Peyer's patch (tissue), 4 donors: ENCODE results near the gene MZT2B. TPM values are rescaled to one million over a fixed set of nuclear protein-coding genes. Genes with fewer than 3 reads are reported as not detected.
"Not testable (repeated sequence)": the region's sequence is repeated elsewhere in the genome, so short reads cannot be mapped to it uniquely, and the experiment has no call there.

Experiments
- DNase-seq, 3 donors: peaks; one replicate each; pipeline ENCODE4 v3.0.0-alpha.2; 2017 to 2019
- H3K27ac ChIP-seq, 4 donors: fragments of 200-600 bp; sonication (generic); one replicate each; pipeline ENCODE4 v1.5.1; 2016 to 2019
- H3K27me3 ChIP-seq, 2 donors: fragments of 200-600 bp; sonication (generic); one replicate each; pipeline ENCODE4 v1.5.1; 2019
- H3K36me3 ChIP-seq, 3 donors: fragments of 200-600 bp; sonication (generic); one replicate each; pipeline ENCODE4 v1.5.1; 2016 to 2019
- H3K4me1 ChIP-seq, 4 donors: fragments of 200-600 bp; sonication (generic); one replicate each; pipeline ENCODE4 v1.5.1; 2016 to 2019
- H3K4me3 ChIP-seq, 4 donors: fragments of 200-600 bp; sonication (generic); 1 replicate in 3 of 4; 2 replicates in 1 of 4; pipeline ENCODE4 v1.5.1; 2016 to 2019; ENCODE audit warnings: mild to moderate bottlenecking in 1 of 4
- H3K9me3 ChIP-seq, 4 donors: fragments of 200-600 bp; sonication (generic); one replicate each; pipeline ENCODE4 v1.5.1; 2016 to 2019; ENCODE audit warnings: mild to moderate bottlenecking in 1 of 4
- POLR2A ChIP-seq, 2 donors: fragments of 450-650 bp; IDR thresholded peaks; one replicate each; pipeline ENCODE4 v1.5.1; 2017; ENCODE audit warnings: antibody characterized with exemption in 2 of 2, mild to moderate bottlenecking in 2 of 2, moderate library complexity in 2 of 2
- total RNA-seq, 4 donors: library from RNA; depleted of rRNA; stranded (reverse); fragments of >200 nt; gene quantifications; one replicate each; pipeline ENCODE4 v1.1.0, GENCODE V29; 2016
- TF ChIP-seq, protein P1 (sequence below), 6 experiments: fragments of 450-650 bp in 4 of 6; fragments of 200-600 bp in 2 of 6; sonication (generic) in 1 of 6; IDR thresholded peaks; one replicate each; pipeline ENCODE4 v1.5.1; 2017 to 2019; ENCODE audit warnings: antibody characterized with exemption in 6 of 6, mild to moderate bottlenecking in 3 of 6, moderate library complexity in 1 of 6

Gene MZT2B
- total RNA-seq, 4 donors from 2014 or later = 47.0 to 88.6 (median 61.8) TPM

DNA sequence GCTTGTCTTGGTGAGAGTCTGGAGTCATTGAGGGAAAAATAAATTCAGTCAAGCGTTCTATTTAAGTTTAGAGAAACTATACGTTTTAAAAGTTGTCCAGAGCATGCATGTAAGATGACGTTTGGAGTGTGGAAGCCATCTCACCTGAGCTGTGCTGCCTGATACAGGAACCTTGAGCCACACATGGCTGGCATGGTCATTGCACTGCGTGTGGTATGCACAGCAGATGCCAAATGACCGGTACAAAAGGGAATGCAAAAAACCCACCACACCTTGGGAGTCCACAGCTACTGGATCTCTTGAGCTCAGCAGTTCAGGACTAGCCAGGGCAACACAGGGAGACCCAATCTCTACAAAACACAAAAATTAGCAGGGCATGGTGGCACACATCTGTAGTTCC is 4.3 kb downstream of the MZT2B start:
- no peaks in the 10 kb centered on the region for H3K9me3 ChIP-seq
- H3K27me3 ChIP-seq = no peaks in the 10 kb centered on the region
- no peaks in the 10 kb centered on the region for H3K4me1 ChIP-seq
- DNase-seq = no peak
- no peak overlapping the region for H3K4me3 ChIP-seq
- no peaks in the 10 kb centered on the region for H3K36me3 ChIP-seq
- no peak overlapping the region for H3K27ac ChIP-seq
- TF ChIP-seq, protein P1, sequence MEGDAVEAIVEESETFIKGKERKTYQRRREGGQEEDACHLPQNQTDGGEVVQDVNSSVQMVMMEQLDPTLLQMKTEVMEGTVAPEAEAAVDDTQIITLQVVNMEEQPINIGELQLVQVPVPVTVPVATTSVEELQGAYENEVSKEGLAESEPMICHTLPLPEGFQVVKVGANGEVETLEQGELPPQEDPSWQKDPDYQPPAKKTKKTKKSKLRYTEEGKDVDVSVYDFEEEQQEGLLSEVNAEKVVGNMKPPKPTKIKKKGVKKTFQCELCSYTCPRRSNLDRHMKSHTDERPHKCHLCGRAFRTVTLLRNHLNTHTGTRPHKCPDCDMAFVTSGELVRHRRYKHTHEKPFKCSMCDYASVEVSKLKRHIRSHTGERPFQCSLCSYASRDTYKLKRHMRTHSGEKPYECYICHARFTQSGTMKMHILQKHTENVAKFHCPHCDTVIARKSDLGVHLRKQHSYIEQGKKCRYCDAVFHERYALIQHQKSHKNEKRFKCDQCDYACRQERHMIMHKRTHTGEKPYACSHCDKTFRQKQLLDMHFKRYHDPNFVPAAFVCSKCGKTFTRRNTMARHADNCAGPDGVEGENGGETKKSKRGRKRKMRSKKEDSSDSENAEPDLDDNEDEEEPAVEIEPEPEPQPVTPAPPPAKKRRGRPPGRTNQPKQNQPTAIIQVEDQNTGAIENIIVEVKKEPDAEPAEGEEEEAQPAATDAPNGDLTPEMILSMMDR (IDR thresholded peaks at IDR 0.05) = no peak
- TF ChIP-seq POLR2A (IDR thresholded peaks at IDR 0.05) = no peak

DNA sequence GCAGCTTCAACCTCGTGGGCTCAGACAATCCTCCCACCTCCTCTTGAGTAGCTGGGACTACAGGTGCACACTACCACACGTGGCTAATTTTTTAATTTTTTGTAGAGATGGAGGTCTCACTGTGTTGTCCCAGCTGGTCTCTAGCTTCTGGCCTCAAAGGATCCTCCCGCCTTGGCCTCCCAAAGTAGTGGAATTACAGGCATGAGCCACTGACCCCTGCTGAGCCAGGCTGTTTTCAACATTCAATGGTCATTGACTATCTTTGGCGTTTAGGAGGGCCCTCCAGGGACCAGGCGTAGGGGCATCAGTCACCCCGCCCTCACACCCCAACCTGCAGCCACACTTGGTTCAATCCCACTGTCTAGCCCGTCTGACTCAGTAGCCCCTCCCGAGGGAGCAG is 5.2 kb downstream of the MZT2B start:
- Histone ChIP-seq H3K27ac (no peak overlapping the region), H3K9me3 (no peaks in the 10 kb centered on the region), H3K4me3 (no peak overlapping the region), H3K36me3 (no peaks in the 10 kb centered on the region), H3K27me3 (no peaks in the 10 kb centered on the region), H3K4me1 (no peaks in the 10 kb centered on the region)
- TF ChIP-seq, protein P1 (IDR thresholded peaks at IDR 0.05) = no peak
- TF ChIP-seq POLR2A (IDR thresholded peaks at IDR 0.05) = no peak
- no peak for DNase-seq

DNA sequence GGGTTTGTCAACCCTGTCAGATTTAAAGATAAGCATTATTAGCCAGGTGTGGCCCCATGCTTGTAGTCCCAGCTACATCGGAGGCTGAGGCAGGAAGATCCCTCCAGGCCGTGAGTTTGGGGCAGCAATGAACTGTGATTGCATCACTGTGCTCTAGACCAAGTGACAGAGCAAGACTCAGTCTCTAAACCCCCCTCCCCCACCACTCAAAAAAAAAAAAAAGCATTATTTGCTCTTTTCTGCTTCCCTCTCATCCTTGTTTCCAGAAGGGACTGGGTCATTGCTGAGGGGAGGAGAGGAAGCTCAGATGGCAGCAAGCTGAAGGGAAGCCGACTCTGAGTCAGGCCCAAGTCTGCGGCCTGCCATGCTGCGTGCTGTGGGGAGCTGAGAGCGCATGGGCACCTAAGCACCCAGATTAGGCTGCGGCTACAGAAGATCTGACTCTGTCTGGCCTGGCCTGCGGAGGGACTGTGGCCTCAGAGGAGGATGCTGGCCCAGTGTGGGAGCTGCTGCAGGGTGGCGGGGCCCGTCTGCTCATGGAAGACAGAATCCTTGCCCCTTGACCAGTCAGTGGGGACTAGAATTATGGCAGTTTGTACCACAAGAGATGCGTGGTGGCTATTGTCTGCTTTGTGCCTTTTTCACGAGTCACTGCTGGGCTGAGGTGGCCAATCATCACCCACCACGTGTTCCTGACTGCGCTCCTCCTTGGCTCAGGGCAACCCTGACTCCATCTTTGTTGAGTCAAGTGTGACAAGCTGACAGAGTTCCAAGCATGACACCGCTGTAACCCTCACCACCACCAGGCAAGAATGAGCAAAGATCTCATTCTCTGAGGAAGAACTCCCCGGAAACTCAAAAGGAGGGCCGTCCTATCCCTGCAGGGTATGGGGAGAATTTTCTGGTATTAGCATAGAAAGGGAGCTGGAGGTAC is 6.1 kb downstream of the MZT2B start:
- not testable (repeated sequence) for H3K4me1 ChIP-seq, H3K9me3 ChIP-seq, H3K27ac ChIP-seq, H3K36me3 ChIP-seq, H3K27me3 ChIP-seq, H3K4me3 ChIP-seq, DNase-seq

DNA sequence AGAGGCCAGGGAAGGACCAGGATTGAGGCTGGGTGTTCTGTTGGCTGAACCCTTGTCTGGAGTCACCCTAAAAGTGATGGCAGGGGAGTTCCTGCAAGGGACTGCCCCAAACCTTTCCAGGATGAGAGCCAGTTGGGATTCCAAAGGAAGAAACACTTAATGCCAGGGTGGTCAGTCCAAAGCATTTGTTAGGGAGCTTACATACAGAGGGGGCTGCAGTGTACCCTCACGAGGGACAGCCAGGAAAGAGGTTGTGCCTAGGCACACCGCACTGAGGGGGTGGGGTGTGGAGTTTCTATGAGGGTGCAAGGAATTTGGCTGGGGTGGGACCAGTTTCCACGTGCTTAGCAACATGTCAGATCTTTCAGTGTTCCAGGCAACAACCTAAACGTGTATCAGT is 6.9 kb downstream of the MZT2B start:
- H3K4me3 ChIP-seq, H3K9me3 ChIP-seq, H3K27ac ChIP-seq, DNase-seq, H3K27me3 ChIP-seq, H3K36me3 ChIP-seq, H3K4me1 ChIP-seq: not testable (repeated sequence)

DNA sequence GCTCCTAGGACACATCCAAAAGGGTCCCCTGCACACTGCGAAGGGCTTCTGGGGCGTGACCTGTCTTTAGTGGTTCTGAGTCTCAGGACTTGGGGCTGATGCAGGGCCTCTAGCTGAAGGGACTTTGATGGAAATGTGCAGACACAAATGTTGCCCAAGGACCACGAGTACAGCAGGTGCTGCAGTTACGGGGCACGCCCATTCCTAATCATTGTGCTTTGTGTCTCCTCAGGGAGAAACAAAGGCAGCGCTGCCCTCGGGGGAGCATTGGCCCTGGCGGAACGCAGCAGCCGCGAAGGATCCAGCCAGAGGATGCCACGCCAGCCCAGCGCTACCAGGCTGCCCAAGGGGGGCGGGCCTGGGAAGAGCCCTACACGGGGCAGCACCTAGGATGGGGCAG is 8.2 kb downstream of the MZT2B start:
- H3K27ac ChIP-seq = no peak overlapping the region
- TF ChIP-seq, protein P1 (IDR thresholded peaks at IDR 0.05) = no peak
- TF ChIP-seq POLR2A (IDR thresholded peaks at IDR 0.05) = no peak
- H3K4me1 ChIP-seq = no peaks in the 10 kb centered on the region
- H3K27me3 ChIP-seq = no peaks in the 10 kb centered on the region
- no peak for DNase-seq
- H3K9me3 ChIP-seq = no peaks in the 10 kb centered on the region
- no peak overlapping the region for H3K4me3 ChIP-seq
- H3K36me3 ChIP-seq = no peaks in the 10 kb centered on the region

DNA sequence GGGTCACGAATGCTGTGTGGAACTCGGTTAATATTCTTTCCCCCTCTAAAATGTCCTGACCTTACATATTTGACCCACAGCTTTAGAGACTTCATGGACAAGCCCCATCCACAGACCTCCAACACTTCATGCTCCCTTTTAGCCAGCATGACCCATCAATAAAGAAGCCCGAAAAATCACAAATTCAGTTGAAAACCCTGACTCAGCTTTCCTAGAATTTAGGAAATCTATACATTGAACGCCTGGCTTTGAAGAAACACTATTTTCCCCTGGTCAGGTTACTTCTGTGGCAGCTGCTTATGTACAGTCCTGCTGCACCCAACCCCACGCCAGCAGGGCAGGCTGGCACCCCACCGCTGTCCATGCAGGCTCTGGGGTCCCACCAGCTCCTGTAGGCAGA is 9.3 kb downstream of the MZT2B start:
- not testable (repeated sequence) for H3K27me3 ChIP-seq, DNase-seq, H3K4me1 ChIP-seq, H3K9me3 ChIP-seq, H3K36me3 ChIP-seq, H3K4me3 ChIP-seq, H3K27ac ChIP-seq

DNA sequence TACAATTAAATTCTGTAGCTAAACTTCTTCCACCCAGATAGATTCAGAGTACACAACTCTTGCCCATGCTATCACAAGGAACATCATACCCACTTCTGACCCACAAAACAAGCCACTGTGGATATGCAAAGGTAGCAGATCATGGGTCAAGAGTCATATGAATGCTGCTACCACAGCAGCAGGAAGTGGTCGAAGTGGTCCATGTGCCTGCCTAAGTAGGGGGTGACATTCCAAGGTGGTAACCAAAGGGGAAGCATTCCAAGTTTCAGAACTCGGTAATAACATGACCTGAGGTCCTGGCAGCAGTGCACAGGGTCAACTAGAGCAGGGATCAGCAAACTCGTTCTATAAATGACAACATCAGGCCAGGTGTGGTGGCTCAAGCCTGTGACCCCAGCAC is 10.4 kb downstream of the MZT2B start:
- H3K27ac ChIP-seq, DNase-seq, H3K36me3 ChIP-seq, H3K4me1 ChIP-seq, H3K4me3 ChIP-seq, H3K27me3 ChIP-seq, H3K9me3 ChIP-seq: not testable (repeated sequence)

DNA sequence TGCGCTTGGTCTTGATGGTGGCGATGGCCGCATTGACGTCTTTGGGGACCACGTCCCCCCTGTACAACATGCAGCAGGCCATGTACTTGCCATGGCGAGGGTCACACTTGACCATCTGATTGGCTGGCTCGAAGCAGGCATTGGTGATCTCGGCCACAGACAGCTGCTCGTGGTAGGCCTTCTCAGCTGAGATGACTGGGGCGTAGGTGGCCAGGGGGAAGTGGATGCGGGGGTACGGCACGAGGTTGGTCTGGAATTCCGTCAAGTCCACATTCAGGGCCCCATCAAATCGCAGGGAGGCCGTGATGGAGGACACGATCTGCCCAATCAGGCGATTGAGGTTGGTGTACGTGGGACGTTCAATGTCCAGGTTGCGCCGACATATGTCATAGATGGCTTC is 11.8 kb downstream of the MZT2B start:
- not testable (repeated sequence) for H3K36me3 ChIP-seq, H3K9me3 ChIP-seq, H3K27me3 ChIP-seq, H3K4me1 ChIP-seq, DNase-seq, H3K27ac ChIP-seq, H3K4me3 ChIP-seq

DNA sequence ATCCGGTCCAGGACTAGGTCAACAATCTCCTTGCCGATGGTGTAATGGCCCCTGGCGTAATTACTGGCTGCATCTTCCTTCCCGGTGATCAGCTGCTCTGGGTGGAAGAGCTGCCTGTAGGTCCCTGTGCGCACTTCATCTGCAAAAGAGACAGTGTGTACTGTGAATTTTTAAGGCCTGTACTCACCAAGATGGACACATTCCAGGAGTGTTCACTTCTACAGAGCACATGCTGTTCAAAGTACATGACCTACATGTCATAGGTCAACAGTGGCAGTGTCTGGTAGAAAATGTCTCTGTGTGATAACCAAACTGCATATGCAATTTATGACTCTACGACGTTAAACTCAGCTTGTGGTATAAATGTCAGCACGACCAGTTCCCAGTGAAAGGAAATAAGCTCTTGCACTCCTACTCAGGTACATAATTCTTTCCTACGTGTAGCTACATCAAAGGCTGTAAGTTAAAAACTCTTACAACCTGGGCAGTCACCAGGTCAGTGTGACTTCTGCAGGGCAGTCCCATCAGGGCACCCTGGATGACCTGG is 13.1 kb downstream of the MZT2B start:
- H3K4me1 ChIP-seq = not testable (repeated sequence)

DNA sequence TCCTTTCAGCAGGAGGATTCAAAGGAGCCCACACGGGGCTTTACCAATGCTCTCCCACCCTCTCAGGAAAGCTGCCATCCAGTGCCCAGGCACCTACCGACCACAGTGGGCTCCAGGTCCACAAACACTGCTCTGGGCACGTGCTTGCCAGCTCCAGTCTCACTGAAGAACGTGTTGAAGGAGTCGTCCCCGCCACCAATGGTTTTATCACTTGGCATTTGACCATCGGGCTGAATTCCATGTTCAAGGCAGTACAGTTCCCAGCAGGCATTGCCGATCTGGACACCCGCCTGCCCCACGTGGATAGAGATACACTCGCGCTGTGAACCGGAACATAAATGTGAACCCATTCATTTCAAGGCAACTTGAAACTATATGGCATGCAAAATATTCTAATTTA is 14.0 kb downstream of the MZT2B start:
- not testable (repeated sequence) for H3K27me3 ChIP-seq, H3K9me3 ChIP-seq, H3K4me3 ChIP-seq, H3K4me1 ChIP-seq, H3K27ac ChIP-seq, DNase-seq, H3K36me3 ChIP-seq

More for the DNA sequence above, 13.1 kb downstream of the MZT2B start:
- not testable (repeated sequence) for H3K27me3 ChIP-seq, H3K36me3 ChIP-seq, DNase-seq, H3K27ac ChIP-seq, H3K9me3 ChIP-seq, H3K4me3 ChIP-seq
